Natural killer cell (primary cell): Measurements from ENCODE around the gene TACC2. TPM values are rescaled to one million over a fixed set of nuclear protein-coding genes. Genes with fewer than 3 reads are reported as not detected.

Source experiments
- ATAC-seq, 3 donors: fragments of 150-1000 bp in 2 of 3; fragments of 200-7000 bp in 1 of 3; cut with Tn5 transposase; 1 replicate in 1 of 3; 2 replicates in 2 of 3; pipeline ENCODE4 v1.10.0; 2021; ENCODE audit warnings: mild to moderate bottlenecking in 2 of 3, moderate library complexity in 2 of 3
- DNase-seq, 2 donors: peaks; one replicate each; pipeline versions ENCODE4 v3.0.0 to v3.0.0-alpha.2; 2013 to 2021; ENCODE audit warnings: mixed read lengths in 1 of 2
- H3K27ac ChIP-seq: one replicate; pipeline ENCODE4 v1.5.1; 2013; ENCODE audit warnings: mild to moderate bottlenecking, low read length
- H3K27me3 ChIP-seq: one replicate; pipeline ENCODE4 v1.6.1; 2013; ENCODE audit warnings: low read length; ENCODE audit not compliant: control insufficient read depth, insufficient read depth
- H3K36me3 ChIP-seq: one replicate; pipeline ENCODE4 v1.6.1; 2013; ENCODE audit warnings: low read length; ENCODE audit not compliant: control insufficient read depth, insufficient read depth
- H3K4me1 ChIP-seq: one replicate; pipeline ENCODE4 v1.6.1; 2013; ENCODE audit warnings: low read length; ENCODE audit not compliant: control insufficient read depth, insufficient read depth
- H3K4me3 ChIP-seq: one replicate; pipeline ENCODE4 v1.5.1; 2013; ENCODE audit warnings: low read length
- H3K9me3 ChIP-seq: one replicate; pipeline ENCODE4 v1.6.1; 2013; ENCODE audit warnings: low read length; ENCODE audit not compliant: control insufficient read depth, insufficient read depth
- H3K27ac Mint-ChIP-seq, 2 donors: one replicate each; pipeline ENCODE4 v1.8.0; 2022; ENCODE audit warnings: mild to moderate bottlenecking in 2 of 2, mixed read lengths in 2 of 2, moderate library complexity in 1 of 2
- H3K27me3 Mint-ChIP-seq, 2 donors: one replicate each; pipeline ENCODE4 v1.8.0; 2022; ENCODE audit warnings: low read depth in 2 of 2, mixed read lengths in 2 of 2
- H3K36me3 Mint-ChIP-seq: one replicate; pipeline ENCODE4 v1.8.0; 2022; ENCODE audit warnings: mixed read lengths
- H3K4me1 Mint-ChIP-seq, 2 donors: one replicate each; pipeline ENCODE4 v1.8.0; 2022; ENCODE audit warnings: mixed read lengths in 2 of 2
- H3K4me3 Mint-ChIP-seq: one replicate; pipeline ENCODE4 v1.8.0; 2022; ENCODE audit warnings: mild to moderate bottlenecking, moderate library complexity, mixed read lengths
- H3K9me3 Mint-ChIP-seq, 2 donors: one replicate each; pipeline ENCODE4 v1.8.0; 2022; ENCODE audit warnings: mixed read lengths in 2 of 2
- WGBS: methylation state at CpG from one replicate; pipeline ENCODE4 v1.1.7; 2013; ENCODE audit warnings: missing lambda C conversion rate; ENCODE audit not compliant: insufficient coverage; 5-methylcytosine and 5-hydroxymethylcytosine counted together
- intact Hi-C: fragments of 100-400 bp; cut with micrococcal nuclease; formaldehyde crosslinking; loops from one replicate; pipeline ENCODE4 v1.14.2; 2022
- total RNA-seq, 4 donors: library from RNA; stranded (reverse); fragments of 120-200 nt in 1 of 4; gene quantifications; one replicate each; pipeline versions ENCODE4 v1.2.3 to v1.2.4, GENCODE V29; 2013 to 2022
- TF ChIP-seq, protein P1 (sequence below): fragments of 200-600 bp; IDR thresholded peaks from one replicate; pipeline ENCODE4 v1.8.0; 2022; ENCODE audit warnings: antibody characterized with exemption

Gene TACC2
- total RNA-seq, 3 donors from 2014 or later (not counting 1 experiment from before 2014, with no cell fraction given): not detected

- 84% methylated on average over 3 of the region's 3 CpGs for WGBS
- Histone ChIP-seq H3K4me1 (no peaks in the 10 kb centered on the region), H3K9me3 (no peaks in the 10 kb centered on the region), H3K36me3 (no peaks in the 10 kb centered on the region), H3K4me3 (no peak overlapping the region), H3K27me3 (no peaks in the 10 kb centered on the region), H3K27ac (no peak overlapping the region)
- TF ChIP-seq, protein P1, sequence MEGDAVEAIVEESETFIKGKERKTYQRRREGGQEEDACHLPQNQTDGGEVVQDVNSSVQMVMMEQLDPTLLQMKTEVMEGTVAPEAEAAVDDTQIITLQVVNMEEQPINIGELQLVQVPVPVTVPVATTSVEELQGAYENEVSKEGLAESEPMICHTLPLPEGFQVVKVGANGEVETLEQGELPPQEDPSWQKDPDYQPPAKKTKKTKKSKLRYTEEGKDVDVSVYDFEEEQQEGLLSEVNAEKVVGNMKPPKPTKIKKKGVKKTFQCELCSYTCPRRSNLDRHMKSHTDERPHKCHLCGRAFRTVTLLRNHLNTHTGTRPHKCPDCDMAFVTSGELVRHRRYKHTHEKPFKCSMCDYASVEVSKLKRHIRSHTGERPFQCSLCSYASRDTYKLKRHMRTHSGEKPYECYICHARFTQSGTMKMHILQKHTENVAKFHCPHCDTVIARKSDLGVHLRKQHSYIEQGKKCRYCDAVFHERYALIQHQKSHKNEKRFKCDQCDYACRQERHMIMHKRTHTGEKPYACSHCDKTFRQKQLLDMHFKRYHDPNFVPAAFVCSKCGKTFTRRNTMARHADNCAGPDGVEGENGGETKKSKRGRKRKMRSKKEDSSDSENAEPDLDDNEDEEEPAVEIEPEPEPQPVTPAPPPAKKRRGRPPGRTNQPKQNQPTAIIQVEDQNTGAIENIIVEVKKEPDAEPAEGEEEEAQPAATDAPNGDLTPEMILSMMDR: no peak
- DNase-seq (no peak), ATAC-seq (no peak)
- intact Hi-C loops: no loop called here
- H3K4me1 Mint-ChIP-seq: no peaks in the 10 kb centered on the region
- H3K27ac Mint-ChIP-seq: no peak overlapping the region
- no peak overlapping the region for H3K4me3 Mint-ChIP-seq
- H3K36me3 Mint-ChIP-seq: no peaks in the 10 kb centered on the region
- no peaks in the 10 kb centered on the region for H3K9me3 Mint-ChIP-seq
- H3K27me3 Mint-ChIP-seq: peaks cover 5 to 16% of the 10 kb centered on the region in 2 donors
Observed at GRCh38 chr10:122047560-122047959, 58.6 kb downstream of the TACC2 start.

DNA sequence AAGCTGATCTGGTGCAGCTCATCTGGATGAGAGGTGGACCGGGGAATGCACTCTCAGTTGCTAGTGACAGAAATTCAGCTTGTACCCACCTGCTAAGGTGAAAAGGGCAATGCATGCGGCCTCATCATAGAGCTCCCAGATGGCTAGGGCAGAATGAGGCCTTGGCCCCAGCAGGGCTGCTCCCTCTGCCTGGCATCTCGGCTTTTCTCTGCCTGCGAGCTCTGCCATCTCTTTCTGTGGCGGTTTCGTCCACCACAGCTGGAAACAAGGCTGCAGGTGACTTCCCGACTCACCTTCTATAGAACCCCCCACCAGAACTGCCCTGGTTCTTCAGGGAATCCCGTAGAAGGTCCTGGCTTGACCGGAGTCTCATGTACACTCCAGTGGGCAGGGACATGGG is 60.1 kb downstream of the TACC2 start:
- no peaks in the 10 kb centered on the region for H3K36me3 ChIP-seq
- Mint-ChIP-seq H3K4me1 (no peaks in the 10 kb centered on the region), H3K36me3 (no peaks in the 10 kb centered on the region), H3K27me3 (peaks cover 5 to 16% of the 10 kb centered on the region in 2 donors), H3K4me3 (no peak overlapping the region), H3K9me3 (no peaks in the 10 kb centered on the region), H3K27ac (no peak overlapping the region)
- intact Hi-C loops: no loop called here
- no peak overlapping the region for H3K4me3 ChIP-seq
- no peaks in the 10 kb centered on the region for H3K27me3 ChIP-seq
- H3K9me3 ChIP-seq: no peaks in the 10 kb centered on the region
- DNase-seq (no peak), ATAC-seq (no peak)
- WGBS: 90% methylated on average over 9 of the region's 9 CpGs
- TF ChIP-seq, protein P1: no peak
- no peak overlapping the region for H3K27ac ChIP-seq
- no peaks in the 10 kb centered on the region for H3K4me1 ChIP-seq

DNA sequence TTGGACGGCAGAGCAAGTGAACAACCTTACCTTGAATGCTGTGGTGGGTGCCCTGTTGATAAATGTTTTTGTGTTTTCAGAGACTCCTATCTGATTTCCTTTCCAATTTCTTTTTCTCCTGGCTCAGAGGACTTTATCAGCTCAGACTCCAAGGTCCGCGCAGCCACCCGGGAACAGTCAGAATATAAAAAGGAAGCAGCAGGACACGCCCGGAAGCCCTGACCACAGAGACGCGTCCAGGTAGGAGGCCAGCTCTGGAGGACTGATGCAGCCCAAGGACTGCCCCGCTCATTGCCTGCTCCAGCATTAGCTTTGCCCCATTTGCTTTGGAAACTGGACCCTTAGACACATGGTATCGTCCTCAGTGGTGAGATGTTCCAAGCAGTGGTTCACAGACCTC is 61.3 kb downstream of the TACC2 start:
- intact Hi-C loops: no loop called here
- no peaks in the 10 kb centered on the region for H3K27me3 ChIP-seq
- no peak for DNase-seq

GRCh38 chr10:122050811-122051210 is 61.8 kb downstream of the TACC2 start:
- no peaks in the 10 kb centered on the region for H3K9me3 Mint-ChIP-seq
- no peaks in the 10 kb centered on the region for H3K27me3 ChIP-seq
- no peaks in the 10 kb centered on the region for H3K4me1 Mint-ChIP-seq
- TF ChIP-seq, protein P1: no peak
- DNase-seq (no peak), ATAC-seq (no peak)
- no peaks in the 10 kb centered on the region for H3K9me3 ChIP-seq
- intact Hi-C loops: no loop called here
- H3K4me3 Mint-ChIP-seq: no peak overlapping the region
- no peak overlapping the region for H3K4me3 ChIP-seq
- H3K36me3 ChIP-seq: no peaks in the 10 kb centered on the region
- no peaks in the 10 kb centered on the region for H3K36me3 Mint-ChIP-seq
- peaks cover 0 to 2% of the 10 kb centered on the region in 2 donors for H3K27me3 Mint-ChIP-seq
- no peak overlapping the region for H3K27ac ChIP-seq
- no peaks in the 10 kb centered on the region for H3K4me1 ChIP-seq
- 89% methylated on average over 9 of the region's 9 CpGs for WGBS
- no peak overlapping the region for H3K27ac Mint-ChIP-seq

More for the DNA sequence above, 61.3 kb downstream of the TACC2 start:
- no peak overlapping the region for H3K27ac Mint-ChIP-seq
- Histone ChIP-seq H3K27ac (no peak overlapping the region), H3K36me3 (no peaks in the 10 kb centered on the region), H3K4me3 (no peak overlapping the region), H3K9me3 (no peaks in the 10 kb centered on the region), H3K4me1 (no peaks in the 10 kb centered on the region)
- TF ChIP-seq, protein P1: no peak
- no peak overlapping the region for H3K4me3 Mint-ChIP-seq
- no peaks in the 10 kb centered on the region for H3K4me1 Mint-ChIP-seq
- H3K27me3 Mint-ChIP-seq: peaks cover 2 to 3% of the 10 kb centered on the region in 2 donors
- no peaks in the 10 kb centered on the region for H3K9me3 Mint-ChIP-seq
- WGBS: 91% methylated on average over 10 of the region's 10 CpGs
- no peaks in the 10 kb centered on the region for H3K36me3 Mint-ChIP-seq
- ATAC-seq: no peak
